NCI-H1105 treated with DMSO at 0.1 percent for 48 hours (cell line): ENCODE measurements around the gene KCNA4.
"Not testable (repeated sequence)": the region's sequence is repeated elsewhere in the genome, so short reads cannot be mapped to it uniquely, and the experiment has no call there.

ENCODE experiments used
- DNase-seq: peaks from one replicate; lab custom pipeline; 2025; lab: John Stamatoyannopoulos, UW

The KCNA4 gene

GRCh38 chr11:30016588-30017363, at the start of gene KCNA4:
KCNA4 (minus strand) TSS chr11:30017030; CDS start chr11:30012678, 4,352 bp downstream.
- DNase-seq = peak; percentile 35

DNA sequence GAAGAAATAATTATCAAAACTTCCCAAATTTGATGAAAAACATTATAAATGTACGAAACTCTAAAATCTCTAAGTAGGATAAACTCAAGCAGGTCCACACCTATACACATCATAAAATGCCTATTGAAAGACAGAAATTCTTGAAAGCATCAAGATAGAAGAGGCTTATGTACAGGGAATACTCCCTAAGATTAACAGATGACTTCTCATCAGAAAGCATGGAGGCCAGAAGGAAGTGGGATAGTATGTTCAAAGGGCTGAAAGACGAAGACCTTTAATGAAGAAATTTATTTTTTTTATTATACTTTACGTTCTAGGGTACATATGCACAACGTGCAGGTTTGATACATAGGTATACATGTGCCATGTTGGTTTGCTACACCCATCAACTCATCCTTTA, 45.3 kb upstream of the KCNA4 start:
- no peak for DNase-seq

DNA sequence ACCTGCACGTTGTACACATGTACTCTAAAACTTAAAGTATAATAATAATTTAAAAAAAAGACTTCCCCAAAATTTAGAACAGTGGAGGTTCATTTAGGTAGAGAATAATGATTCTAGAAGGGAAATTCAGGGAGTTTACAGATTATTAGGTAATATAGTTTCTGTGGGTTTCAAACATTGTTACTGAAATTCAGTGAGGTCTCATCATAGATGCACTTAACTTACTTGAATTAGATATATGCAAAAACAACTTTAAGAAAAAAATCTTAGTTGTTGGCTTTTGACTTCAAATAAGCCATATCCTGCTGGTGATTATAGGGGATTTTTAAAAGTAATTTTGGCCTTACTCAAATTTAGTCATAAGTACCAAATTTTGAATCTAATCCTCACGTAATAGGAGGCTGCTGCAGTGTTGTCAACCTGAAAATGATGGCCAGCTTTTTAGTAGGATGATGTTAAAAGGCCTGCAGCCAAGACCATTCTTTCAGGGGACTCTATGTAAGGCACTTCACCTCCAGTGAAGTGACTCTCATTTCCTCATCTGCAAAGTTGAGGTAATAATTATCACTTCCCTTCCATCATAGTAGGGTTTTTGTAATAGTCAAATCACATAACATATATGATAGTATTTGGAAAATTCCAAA, 42.5 kb upstream of the KCNA4 start:
- no peak for DNase-seq

DNA sequence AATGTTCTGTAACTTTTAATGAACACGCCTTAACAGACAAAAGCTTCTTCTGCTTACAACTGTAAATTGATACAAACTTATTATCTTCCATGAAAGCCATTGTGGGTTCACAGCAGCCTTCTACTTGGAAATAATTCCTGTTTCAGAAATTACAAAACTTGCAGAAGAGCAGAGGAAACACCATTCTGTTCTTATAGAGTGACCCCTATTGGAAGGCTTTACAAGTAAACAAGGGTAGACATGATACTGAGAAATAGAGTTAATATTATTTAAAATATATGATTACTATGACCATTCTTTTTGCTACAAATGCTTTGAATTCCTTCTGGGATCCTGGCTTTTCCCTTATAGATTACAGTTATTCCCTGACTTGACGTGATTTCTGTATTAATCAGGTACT, 32.4 kb upstream of the KCNA4 start:
- no peak for DNase-seq

DNA sequence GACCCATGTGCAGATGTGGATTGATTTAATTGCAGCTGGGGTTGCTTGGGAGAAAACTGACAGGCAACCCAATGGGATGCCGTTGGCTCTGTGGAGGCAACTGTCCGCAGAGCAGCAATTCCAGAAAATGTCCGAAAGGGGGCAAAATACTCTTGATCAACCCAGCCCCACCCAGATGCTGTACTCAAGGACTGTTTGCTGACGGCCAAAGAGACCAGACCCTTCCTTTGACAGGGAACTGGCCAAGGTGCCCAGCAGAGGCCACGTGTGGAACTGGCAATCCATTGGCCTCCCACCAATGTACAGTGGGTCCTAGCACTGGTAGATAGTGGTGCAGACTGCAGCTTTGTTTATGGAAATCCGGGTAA, 29.7 kb upstream of the KCNA4 start:
- no peak for DNase-seq

- DNase-seq = no peak
Measured at GRCh38 chr11:30045921-30046577, 29.2 kb upstream of the KCNA4 start.

DNA sequence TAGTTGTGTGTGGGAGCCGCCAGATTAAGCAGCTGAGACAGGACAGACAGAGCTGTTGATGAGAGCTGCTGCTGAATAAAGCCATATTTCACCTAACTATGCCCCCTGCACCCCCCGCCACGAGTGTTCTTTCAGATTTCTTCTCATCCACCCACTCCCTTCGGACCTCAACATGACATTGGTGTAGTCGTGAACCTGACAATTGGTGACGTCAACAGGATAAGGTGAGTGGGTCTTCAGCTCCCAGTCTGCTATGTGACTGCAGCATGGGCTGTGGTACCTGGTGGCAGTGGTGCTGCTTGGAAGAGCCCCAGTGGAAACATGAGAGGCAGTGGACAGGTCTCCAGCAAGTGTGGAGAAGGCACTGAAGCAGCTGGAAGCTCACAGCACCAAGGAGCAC, 28.3 kb upstream of the KCNA4 start:
- no peak for DNase-seq

DNA sequence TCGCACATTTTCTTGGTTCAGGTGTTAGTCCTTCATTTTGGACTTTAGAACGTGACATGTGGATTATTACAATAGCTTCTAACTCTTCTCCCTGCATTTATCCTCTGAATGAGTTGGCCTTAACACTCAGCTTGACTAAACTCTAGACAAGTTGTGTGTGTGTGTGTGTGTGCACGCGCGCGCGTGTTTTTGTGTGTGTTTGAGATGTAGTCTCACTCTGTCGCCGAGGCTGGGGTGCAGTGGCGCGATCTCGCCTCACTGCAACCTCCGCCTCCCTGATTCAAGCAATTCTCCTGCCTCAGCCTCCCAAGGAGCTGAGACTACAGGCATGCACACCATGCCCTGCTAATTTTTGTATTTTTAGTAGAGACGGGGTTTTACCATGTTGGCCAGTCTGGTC, 24.3 kb upstream of the KCNA4 start:
- DNase-seq = no peak

- DNase-seq = not testable (repeated sequence)
Measured at GRCh38 chr11:30034746-30035145, 17.9 kb upstream of the KCNA4 start.

GRCh38 chr11:30034166-30034565, 17.3 kb upstream of the KCNA4 start:
- not testable (repeated sequence) for DNase-seq

DNA sequence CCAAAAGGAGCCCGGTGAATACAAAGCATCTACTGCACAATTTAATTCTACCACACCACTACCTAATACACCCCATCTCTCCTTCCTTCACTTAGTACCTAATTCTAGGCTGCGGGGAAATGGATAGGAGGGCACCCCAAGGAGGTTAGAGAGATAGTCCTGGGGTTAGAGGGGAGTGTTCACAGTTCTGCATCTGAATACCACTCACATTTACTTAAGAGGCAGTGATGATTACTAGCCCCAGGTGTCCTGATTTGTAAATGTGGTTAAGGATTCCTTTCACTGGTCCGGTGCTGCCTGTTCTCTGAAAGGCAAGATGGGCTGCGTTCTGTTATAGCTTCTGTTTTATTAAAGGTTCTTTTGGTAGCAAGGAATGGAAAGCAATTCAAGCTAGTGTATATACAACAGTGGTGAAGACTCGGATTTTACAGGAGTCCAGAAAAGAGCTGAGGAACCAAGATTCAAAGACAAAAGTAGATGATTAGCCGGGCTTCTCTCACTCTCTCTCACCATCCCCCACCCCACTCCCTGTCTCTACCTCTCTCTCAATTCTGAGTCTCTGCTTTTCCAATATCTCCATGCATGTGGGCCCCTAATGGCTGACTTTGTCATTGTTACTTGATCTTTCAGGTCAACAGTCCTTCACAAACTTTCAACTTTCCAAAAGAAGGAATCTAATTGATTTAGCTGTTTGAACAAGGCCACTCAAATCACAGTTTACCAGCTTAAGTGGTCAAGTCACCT, 8.7 kb upstream of the KCNA4 start:
- no peak for DNase-seq

DNA sequence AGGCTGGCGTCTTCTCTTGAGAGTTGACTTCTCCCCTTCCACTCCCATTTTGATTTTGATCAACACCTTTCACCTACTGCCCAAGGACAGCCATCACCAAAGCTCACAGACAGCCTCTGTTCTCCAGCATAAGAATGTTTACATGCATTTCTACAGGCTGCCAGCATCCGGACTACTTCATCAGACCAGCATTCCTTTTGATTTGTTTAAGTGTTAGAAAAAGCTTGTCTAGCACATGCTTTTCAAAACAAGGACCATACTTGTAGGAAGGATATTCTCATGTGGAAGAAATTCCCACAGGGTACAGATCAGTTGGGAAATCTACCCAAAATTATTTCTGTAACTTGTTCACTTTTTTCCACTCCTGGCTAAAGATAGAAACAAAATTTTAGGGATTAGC, 6.2 kb upstream of the KCNA4 start:
- DNase-seq = no peak

GRCh38 chr11:30019481-30019880, 2.7 kb upstream of the KCNA4 start:
- DNase-seq = no peak

GRCh38 chr11:30018495-30018894, 1.7 kb upstream of the KCNA4 start:
- no peak for DNase-seq

- no peak for DNase-seq
Measured at GRCh38 chr11:30017445-30017895, 640 bp upstream of the KCNA4 start.

GRCh38 chr11:30015725-30016412, 961 bp downstream of the KCNA4 start:
- DNase-seq = no peak

DNA sequence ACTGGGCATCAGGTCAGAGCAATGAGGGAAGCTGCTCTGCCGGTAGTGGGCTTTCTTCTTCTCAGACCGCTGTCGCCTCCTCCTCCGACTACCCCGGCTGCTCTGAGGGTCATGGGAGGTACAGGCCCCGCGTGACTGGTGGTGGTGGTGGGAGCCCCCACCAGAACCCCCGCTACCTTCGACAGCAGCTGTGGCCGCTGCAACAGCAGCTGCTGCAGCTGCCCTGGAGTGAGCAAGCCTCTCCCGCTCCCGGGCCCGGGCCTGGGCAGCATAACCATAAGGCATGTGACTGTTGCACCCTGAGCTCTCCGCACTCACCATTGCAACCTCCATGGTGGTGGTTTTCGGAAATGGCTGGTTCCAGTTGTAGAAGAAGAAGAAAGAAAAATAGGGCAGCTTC, 4.5 kb downstream of the KCNA4 start:
- no peak for DNase-seq

DNA sequence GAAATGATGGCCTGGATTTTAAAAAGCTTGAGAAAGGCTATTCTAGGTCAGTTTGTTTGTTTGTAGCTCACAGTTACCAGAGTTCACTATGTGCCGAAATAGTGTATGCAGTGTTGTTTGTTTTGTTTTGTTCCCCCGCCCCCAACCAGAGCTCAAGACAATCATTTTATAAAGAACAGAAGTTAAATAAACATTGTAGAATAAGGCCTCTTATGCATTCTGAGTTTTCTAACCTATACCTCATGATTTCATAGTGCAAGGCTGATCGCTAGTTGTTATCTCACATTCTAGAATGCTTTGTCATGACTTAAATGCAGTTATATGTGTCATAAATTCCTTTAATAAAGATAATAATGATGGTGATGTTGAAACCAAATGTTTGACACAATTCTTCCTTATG, 7.8 kb downstream of the KCNA4 start:
- DNase-seq = no peak

DNA sequence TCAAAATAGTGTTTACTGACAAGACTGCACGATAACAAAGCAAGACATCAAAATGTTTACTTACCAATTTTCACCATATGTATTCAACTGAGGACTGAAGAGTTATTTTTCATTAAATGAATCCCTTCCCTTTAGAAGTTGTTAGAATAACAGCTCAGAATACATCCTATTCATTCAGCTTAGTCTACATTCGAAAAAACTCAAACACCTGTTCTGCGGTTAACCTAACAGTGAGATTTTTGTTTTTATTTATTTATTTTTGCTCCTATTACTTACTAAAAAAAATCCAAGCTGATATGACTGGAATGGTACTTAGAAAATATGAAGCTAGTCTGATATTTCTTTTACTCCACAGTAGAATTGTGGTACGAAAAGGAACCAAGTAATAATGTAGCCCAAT, 10.0 kb downstream of the KCNA4 start:
- no peak for DNase-seq

DNA sequence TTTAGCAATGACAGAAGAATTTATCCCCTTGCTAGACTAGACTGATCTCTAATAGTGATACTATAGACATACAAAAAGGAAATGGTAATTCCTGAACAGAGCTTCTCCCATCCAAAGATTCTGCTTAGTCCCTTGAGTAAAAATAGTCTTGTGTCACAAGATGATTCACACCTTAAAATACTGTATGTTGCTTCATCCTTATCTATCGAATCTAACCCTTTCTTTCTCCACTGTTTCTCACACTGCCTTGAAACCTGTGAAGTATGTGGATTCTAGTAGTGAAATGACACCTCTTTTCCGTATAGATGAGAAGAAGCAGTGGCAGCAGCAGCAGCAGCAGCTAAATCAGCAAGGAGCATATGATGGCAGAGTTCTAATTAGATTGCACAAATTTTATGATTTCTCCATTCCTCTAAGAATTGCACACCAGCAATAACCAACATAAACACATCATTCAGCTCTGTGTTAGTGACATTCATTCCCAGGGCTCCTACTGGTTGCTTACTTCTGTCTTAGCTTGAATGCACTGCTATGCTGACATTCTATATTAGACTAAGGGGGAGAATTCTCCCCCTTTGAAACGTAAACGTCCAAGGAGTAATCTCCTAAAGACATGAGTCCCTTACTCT, 14.6 kb downstream of the KCNA4 start:
- DNase-seq = no peak

GRCh38 chr11:30000986-30001750, 15.7 kb downstream of the KCNA4 start:
- DNase-seq = no peak
